Nucleus accumbens (tissue), 56 donors: ENCODE results near the gene KCNQ1.

Experiments
- DNase-seq, 56 donors: peaks; one replicate each; lab custom pipeline; 2025; lab: John Stamatoyannopoulos, UW

Gene KCNQ1

GRCh38 chr11:2409611-2410468, 35.0 kb upstream of the KCNQ1 start:
- no peak for DNase-seq

- DNase-seq: no peak
Observed at GRCh38 chr11:2410616-2411015, 34.2 kb upstream of the KCNQ1 start.

- no peak for DNase-seq
Observed at GRCh38 chr11:2411446-2412305, 33.1 kb upstream of the KCNQ1 start.

DNA sequence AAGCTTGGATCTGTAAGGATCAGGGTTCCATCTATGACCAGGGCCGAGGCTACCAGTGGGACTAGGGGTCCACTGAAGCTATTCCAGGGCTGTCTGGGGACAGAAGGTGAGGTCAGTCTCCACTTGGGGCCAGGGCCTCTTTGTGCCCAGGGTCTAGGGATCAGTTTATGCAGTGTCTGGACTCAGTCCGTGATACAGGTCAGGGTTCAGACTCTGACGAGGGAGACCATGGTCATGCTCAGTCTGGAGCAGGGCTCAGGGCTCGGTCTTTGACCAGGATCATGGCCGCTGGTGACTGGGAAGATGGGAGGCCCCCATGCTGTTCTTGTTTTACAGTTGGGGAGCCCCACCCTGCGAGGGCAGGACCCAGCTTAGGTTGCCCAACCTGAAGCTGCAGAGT, 32.5 kb upstream of the KCNQ1 start:
- DNase-seq: no peak

GRCh38 chr11:2413742-2414579, 30.8 kb upstream of the KCNQ1 start:
- no peak for DNase-seq

- DNase-seq: no peak
Observed at GRCh38 chr11:2414616-2415015, 30.2 kb upstream of the KCNQ1 start.

GRCh38 chr11:2415171-2415570, 29.6 kb upstream of the KCNQ1 start:
- no peak for DNase-seq

DNA sequence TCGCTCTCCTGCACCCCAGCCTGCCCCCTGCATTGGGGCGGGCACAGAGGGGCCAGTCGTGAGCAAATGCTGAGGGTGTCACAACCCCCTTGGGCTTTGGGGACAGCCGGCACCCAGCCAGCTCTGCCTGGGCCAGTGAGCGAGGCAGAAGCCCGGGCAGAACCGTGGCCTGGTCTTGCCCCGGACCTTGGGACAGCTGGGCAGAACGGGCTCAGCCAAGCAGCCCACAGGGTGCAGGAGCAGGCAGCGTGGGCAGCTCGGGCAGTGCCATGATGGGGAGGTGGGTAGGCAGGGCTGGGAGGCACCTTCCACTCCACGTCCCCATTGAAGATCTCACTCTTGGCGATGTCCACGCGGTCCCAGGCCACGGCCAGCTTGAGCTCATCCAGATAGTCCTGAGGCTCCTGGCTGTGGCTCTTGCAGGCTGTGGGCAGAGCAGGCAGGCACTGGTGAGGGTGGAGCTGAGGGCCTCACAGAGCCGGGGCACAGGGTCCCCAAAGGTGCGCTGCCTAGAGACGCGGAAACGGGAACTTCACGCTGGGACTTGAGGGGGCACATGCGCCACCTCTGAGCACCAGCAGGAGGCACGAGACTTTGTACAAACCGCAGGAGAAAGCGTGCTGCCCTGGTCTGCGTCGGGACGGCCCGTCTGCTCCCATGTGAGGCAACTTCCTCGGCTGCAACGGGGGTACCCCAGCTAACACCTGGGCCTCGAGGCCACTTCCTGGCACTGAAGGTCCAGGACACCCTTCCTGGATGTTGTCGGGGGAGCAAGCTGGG, 29.0 kb upstream of the KCNQ1 start:
- no peak for DNase-seq

GRCh38 chr11:2416765-2417164, 28.0 kb upstream of the KCNQ1 start:
- DNase-seq: no peak

DNA sequence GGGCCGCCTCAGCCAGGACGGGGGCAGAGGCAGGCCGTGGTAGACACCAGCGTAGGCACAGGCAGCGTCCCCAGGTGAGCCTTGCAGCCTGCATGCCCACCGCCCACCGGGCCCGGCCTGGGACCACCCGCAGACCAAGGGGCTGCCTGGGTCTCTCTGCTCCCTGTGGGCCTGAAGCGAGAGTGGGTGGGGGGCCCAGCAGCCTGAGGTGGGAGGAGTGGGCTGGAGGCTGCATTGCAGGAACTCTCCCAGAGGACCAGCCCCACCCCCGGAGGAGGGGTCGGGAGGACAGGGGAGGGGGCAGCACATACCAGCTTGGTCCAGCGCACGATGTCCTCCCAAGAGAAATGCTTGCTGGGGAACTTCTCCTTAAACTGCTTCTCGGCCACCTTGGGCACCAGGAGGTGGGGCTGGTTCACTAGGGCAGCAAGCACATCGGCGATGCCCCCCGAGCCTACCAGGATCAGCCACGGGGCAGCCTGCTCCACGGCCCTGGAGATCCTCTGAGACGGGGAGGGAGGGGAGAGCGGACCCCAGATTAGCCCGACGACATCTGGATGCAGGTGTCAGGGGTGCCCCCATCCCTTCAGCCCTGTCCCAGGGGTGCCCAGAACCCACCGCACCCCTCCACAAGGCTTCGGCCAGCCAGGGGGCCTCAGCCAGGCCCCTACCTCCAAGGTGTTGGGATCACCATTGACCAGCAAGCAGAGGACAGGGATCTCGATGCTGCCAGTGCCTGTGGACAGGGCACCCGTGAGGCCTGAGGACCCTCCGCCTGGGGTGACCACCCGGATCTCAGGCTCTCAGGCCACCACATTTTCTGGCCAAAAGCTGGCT, 26.7 kb upstream of the KCNQ1 start:
- DNase-seq: no peak

DNA sequence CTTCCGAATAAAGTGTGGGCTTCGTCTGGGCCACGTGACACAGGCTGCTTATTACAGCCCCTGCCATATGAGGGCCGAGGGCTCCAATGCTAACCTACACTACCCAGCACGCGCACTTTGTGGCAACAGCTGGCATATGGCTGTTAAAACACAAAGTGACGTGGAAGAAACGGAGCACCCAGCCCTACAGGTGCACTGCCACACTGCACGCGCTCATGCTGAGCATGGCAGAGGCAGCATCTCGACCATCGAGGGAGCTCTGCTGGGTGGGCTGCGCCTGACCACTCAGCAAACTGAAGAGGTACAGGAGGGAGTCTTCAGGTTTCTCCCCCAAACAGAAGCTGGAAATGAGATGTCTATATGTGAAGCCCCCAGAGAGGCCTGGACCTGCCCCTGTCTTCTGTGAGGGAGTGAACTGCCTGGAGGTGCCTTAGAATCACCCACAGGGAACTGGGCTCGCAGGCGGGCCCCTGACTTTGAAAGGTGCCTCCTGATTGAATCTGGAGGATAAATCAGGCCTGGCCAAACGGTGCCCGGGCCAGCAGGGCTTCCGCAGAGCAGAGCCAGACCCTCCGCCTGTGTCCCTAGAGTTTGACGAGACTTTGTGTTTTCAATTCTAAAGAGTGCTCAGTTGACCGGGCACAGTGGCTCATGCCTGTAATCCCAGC, 26.0 kb upstream of the KCNQ1 start:
- no peak for DNase-seq

GRCh38 chr11:2419638-2420501, 24.9 kb upstream of the KCNQ1 start:
- DNase-seq: peak in 38 of 56 donors; percentile 1 to 78 (median 34)

GRCh38 chr11:2420502-2421225, 24.1 kb upstream of the KCNQ1 start:
- peak in 47 of 56 donors; percentile 13 to 77 (median 47) for DNase-seq

- no peak for DNase-seq
Observed at GRCh38 chr11:2421226-2421994, 23.4 kb upstream of the KCNQ1 start.

DNA sequence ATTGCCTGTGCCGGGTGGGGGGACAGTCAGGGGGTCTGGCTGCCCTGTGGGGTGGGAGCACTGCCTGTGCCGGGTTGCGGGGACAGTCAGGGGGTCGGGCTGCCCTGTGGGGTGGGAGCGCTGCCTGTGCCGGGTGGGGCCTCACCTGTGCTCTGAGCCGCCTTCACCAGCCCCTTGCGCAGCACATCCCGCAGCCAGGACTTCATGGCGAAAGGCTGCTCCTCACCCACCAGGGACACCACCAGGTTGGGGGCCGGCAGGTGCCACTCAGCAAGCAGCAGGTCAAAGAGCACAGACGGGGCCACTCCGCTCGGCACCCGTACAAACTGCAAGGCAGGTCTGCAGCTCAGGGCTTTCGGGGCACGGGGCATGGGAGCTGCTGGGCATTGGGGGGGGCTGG, 22.8 kb upstream of the KCNQ1 start:
- no peak for DNase-seq
